HEK293 (cell line): ENCODE measurements around the gene CUEDC1.

Source experiments
- GLI4 ChIP-seq: fragments of 450-650 bp; formaldehyde crosslinking; IDR thresholded peaks from 2 replicates; pipeline ENCODE4 v1.5.1; 2016; ENCODE audit warnings: missing biosample characterization, missing genetic modification characterization
- GLIS1 ChIP-seq: fragments of 450-650 bp; formaldehyde crosslinking; IDR thresholded peaks from 2 replicates; pipeline ENCODE4 v1.5.1; 2016; ENCODE audit warnings: missing biosample characterization, missing genetic modification characterization
- HIC1 ChIP-seq: fragments of 450-650 bp; formaldehyde crosslinking; IDR thresholded peaks from 2 replicates; pipeline ENCODE4 v1.5.1; 2016; ENCODE audit warnings: missing biosample characterization, missing genetic modification characterization
- PRDM10 ChIP-seq: fragments of 450-650 bp; formaldehyde crosslinking; IDR thresholded peaks from 2 replicates; pipeline ENCODE4 v1.5.1; 2016; ENCODE audit warnings: missing biosample characterization, missing genetic modification characterization
- SP7 ChIP-seq: fragments of 450-650 bp; formaldehyde crosslinking; IDR thresholded peaks from 2 replicates; pipeline ENCODE4 v1.5.1; 2016; ENCODE audit warnings: missing biosample characterization, missing genetic modification characterization
- ZFP69B ChIP-seq: fragments of 450-650 bp; formaldehyde crosslinking; IDR thresholded peaks from 2 replicates; pipeline ENCODE4 v1.5.1; 2016; ENCODE audit warnings: missing biosample characterization, missing genetic modification characterization
- ZNF133 ChIP-seq: fragments of 450-650 bp; formaldehyde crosslinking; IDR thresholded peaks from 2 replicates; pipeline ENCODE4 v1.5.1; 2016; ENCODE audit warnings: missing biosample characterization, missing genetic modification characterization
- ZNF155 ChIP-seq: fragments of 450-650 bp; formaldehyde crosslinking; IDR thresholded peaks from 2 replicates; pipeline ENCODE4 v1.5.1; 2016; ENCODE audit warnings: missing biosample characterization, missing genetic modification characterization
- ZNF302 ChIP-seq: fragments of 450-650 bp; formaldehyde crosslinking; IDR thresholded peaks from 2 replicates; pipeline ENCODE4 v1.5.1; 2016; ENCODE audit warnings: missing biosample characterization, missing genetic modification characterization, low read depth
- ZNF341 ChIP-seq: fragments of 450-650 bp; formaldehyde crosslinking; IDR thresholded peaks from 2 replicates; pipeline ENCODE4; 2016; ENCODE audit warnings: low read depth, missing biosample characterization, missing genetic modification characterization
- ZNF366 ChIP-seq: fragments of 450-650 bp; formaldehyde crosslinking; conservative IDR thresholded peaks from 2 replicates; pipeline ENCODE4 v1.5.1; 2016; ENCODE audit warnings: missing biosample characterization, missing genetic modification characterization
- ZNF423 ChIP-seq: fragments of 450-650 bp; formaldehyde crosslinking; IDR thresholded peaks from 2 replicates; pipeline ENCODE4 v1.5.1; 2016; ENCODE audit warnings: missing biosample characterization, missing genetic modification characterization
- ZNF449 ChIP-seq: fragments of 450-650 bp; formaldehyde crosslinking; IDR thresholded peaks from 2 replicates; pipeline ENCODE4 v1.5.1; 2017; ENCODE audit warnings: missing biosample characterization, mild to moderate bottlenecking, missing genetic modification characterization, moderate library complexity
- ZNF48 ChIP-seq: fragments of 450-650 bp; formaldehyde crosslinking; IDR thresholded peaks from 2 replicates; pipeline ENCODE4 v1.5.1; 2016; ENCODE audit warnings: missing biosample characterization, missing genetic modification characterization
- ZNF518A ChIP-seq: fragments of 450-650 bp; formaldehyde crosslinking; conservative IDR thresholded peaks from 2 replicates; pipeline ENCODE4 v1.5.1; 2016; ENCODE audit warnings: low read depth, missing biosample characterization, missing genetic modification characterization
- ZNF560 ChIP-seq: fragments of 450-650 bp; formaldehyde crosslinking; IDR thresholded peaks from 2 replicates; pipeline ENCODE4 v1.5.1; 2017; ENCODE audit warnings: missing biosample characterization, missing genetic modification characterization, borderline replicate concordance
- ZNF600 ChIP-seq: fragments of 450-650 bp; formaldehyde crosslinking; IDR thresholded peaks from 2 replicates; pipeline ENCODE4 v1.5.1; 2016; ENCODE audit warnings: missing biosample characterization, missing genetic modification characterization
- ZNF645 ChIP-seq: fragments of 450-650 bp; formaldehyde crosslinking; IDR thresholded peaks from 2 replicates; pipeline ENCODE4; 2016; ENCODE audit warnings: missing biosample characterization, missing genetic modification characterization
- ZNF701 ChIP-seq: fragments of 450-650 bp; formaldehyde crosslinking; IDR thresholded peaks from 2 replicates; pipeline ENCODE4 v1.5.1; 2016; ENCODE audit warnings: missing biosample characterization, missing genetic modification characterization
- TF ChIP-seq, protein P1 (sequence below): fragments of 450-650 bp; formaldehyde crosslinking; IDR thresholded peaks from 2 replicates; pipeline ENCODE4 v1.5.1; 2016; ENCODE audit warnings: missing biosample characterization, missing genetic modification characterization
- TF ChIP-seq, protein P2 (sequence below): fragments of 450-650 bp; formaldehyde crosslinking; IDR thresholded peaks from 2 replicates; pipeline ENCODE4 v1.5.1; 2016; ENCODE audit warnings: missing biosample characterization, missing genetic modification characterization

Gene CUEDC1

DNA sequence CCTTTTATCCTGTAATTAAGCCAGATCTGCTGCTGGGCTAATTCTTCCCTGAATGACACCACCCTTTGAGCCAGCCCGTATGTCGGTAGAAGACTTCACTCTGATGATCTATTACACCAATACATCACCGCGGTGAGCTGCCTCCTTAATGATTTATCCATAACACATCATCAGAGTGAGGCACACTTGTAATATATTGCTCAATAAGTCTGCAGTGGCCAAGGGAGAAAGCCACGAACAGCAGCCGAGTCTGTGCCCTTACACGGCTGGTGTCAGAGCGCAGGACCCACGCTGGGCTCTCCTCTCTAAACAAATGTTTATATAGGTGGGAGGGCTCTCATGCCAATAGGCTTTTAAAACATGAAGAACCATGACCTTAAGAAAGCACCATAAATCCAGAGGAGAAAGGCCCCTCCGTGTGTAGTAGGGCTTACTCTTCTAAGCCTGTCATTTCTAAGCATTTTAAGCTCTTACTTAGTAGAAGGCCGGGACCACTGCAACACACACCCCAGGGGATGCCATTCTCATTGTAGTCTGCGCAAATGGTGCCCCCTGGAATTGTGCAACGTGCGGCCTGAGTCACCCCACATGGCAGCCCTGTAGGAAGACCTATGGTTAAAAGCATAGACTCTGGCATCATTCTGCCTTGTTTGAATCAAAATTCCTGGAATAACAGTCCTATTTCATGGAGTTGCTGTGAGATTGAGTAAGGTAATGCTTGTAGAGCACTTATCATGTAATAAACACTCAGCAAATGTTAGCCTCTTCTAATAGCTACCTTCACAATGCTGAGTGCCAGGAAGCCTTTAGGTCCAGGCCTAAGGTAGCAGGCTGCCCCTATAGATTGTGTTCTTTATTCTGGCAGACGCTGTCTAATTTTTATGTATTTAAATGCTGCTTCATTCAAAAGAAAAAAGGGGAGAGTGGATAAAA, 131.5 kb downstream of the CUEDC1 start (continued):
- TF ChIP-seq PRDM10 (tag by site-specific recombination) (peak; percentile 85), ZNF366 (tag by site-specific recombination) (peak; percentile 47; the same call in 1 of the 2 replicates), ZNF155 (tag by site-specific recombination) (no peak), SP7 (peak; percentile 99), ZNF600 (tag by site-specific recombination) (peak; percentile 90), ZNF449 (no peak), ZNF645 (no peak), ZFP69B (tag by site-specific recombination) (no peak; the same call in none of the 2 replicates), ZNF133 (tag by site-specific recombination) (no peak), ZNF518A (tag by site-specific recombination) (no peak), GLI4 (tag by site-specific recombination) (no peak), ZNF341 (tag by site-specific recombination) (no peak; the same call in 1 of the 2 replicates), ZNF701 (tag by site-specific recombination) (no peak), HIC1 (tag by site-specific recombination) (no peak), GLIS1 (tag by site-specific recombination) (peak; percentile 89), ZNF423 (tag by site-specific recombination) (0 out of 2 replicates have a peak, but pooled peaks have one; percentile 16), ZNF302 (no peak), ZNF560 (tag by site-specific recombination) (no peak), ZNF48 (no peak)
- TF ChIP-seq, protein P1, sequence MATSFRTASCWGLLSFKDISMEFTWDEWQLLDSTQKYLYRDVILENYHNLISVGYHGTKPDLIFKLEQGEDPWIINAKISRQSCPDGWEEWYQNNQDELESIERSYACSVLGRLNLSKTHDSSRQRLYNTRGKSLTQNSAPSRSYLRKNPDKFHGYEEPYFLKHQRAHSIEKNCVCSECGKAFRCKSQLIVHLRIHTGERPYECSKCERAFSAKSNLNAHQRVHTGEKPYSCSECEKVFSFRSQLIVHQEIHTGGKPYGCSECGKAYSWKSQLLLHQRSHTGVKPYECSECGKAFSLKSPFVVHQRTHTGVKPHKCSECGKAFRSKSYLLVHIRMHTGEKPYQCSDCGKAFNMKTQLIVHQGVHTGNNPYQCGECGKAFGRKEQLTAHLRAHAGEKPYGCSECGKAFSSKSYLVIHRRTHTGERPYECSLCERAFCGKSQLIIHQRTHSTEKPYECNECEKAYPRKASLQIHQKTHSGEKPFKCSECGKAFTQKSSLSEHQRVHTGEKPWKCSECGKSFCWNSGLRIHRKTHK (tag by site-specific recombination) = no peak
- TF ChIP-seq, protein P2, sequence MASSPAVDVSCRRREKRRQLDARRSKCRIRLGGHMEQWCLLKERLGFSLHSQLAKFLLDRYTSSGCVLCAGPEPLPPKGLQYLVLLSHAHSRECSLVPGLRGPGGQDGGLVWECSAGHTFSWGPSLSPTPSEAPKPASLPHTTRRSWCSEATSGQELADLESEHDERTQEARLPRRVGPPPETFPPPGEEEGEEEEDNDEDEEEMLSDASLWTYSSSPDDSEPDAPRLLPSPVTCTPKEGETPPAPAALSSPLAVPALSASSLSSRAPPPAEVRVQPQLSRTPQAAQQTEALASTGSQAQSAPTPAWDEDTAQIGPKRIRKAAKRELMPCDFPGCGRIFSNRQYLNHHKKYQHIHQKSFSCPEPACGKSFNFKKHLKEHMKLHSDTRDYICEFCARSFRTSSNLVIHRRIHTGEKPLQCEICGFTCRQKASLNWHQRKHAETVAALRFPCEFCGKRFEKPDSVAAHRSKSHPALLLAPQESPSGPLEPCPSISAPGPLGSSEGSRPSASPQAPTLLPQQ = 0 out of 2 replicates have a peak, but pooled peaks have one; percentile 33
